Trophoblast cell (in vitro differentiated cells and primary cell): ENCODE data around the gene N4BP3.
"Not testable (repeated sequence)": the region's sequence is repeated elsewhere in the genome, so short reads cannot be mapped to it uniquely, and the experiment has no call there.

Source experiments
- DNase-seq, 2 donors: peaks; one replicate each; pipeline ENCODE4 v3.0.0-alpha.2; 2016
- H2AFZ ChIP-seq: 2 replicates; pipeline ENCODE4 v1.6.1; 2013; ENCODE audit warnings: low read length, moderate library complexity, mild to moderate bottlenecking; ENCODE audit not compliant: insufficient read depth, poor library complexity
- H2AK5ac ChIP-seq: 2 replicates; pipeline ENCODE4 v1.6.1; 2013; ENCODE audit warnings: mild to moderate bottlenecking, low read length
- H2BK120ac ChIP-seq: 2 replicates; pipeline ENCODE4 v1.6.1; 2013; ENCODE audit warnings: low read length, mild to moderate bottlenecking, moderate library complexity; ENCODE audit not compliant: insufficient read depth, poor library complexity
- H2BK12ac ChIP-seq: 2 replicates; pipeline ENCODE4 v1.6.1; 2013; ENCODE audit warnings: mild to moderate bottlenecking, low read length, moderate library complexity
- H2BK5ac ChIP-seq: 2 replicates; pipeline ENCODE4 v1.6.1; 2013; ENCODE audit warnings: low read length, low read depth, moderate library complexity, mild to moderate bottlenecking; ENCODE audit not compliant: poor library complexity
- H3K14ac ChIP-seq: 2 replicates; pipeline ENCODE4 v1.6.1; 2013; ENCODE audit warnings: mild to moderate bottlenecking, low read length
- H3K18ac ChIP-seq: 2 replicates; pipeline ENCODE4 v1.6.1; 2013; ENCODE audit warnings: mild to moderate bottlenecking, low read length
- H3K23ac ChIP-seq: 2 replicates; pipeline ENCODE4 v1.6.1; 2013; ENCODE audit warnings: low read length
- H3K27ac ChIP-seq: 2 replicates; pipeline ENCODE4 v1.5.1; 2013; ENCODE audit warnings: low read depth, mild to moderate bottlenecking, inconsistent platforms, low read length, moderate library complexity
- H3K27me3 ChIP-seq: 2 replicates; pipeline ENCODE4 v1.6.1; 2013; ENCODE audit warnings: inconsistent platforms, mild to moderate bottlenecking, low read length, moderate library complexity; ENCODE audit not compliant: insufficient read depth
- H3K36me3 ChIP-seq, 2 experiments: 1 replicate in 1 of 2; 2 replicates in 1 of 2; pipeline ENCODE4 v1.6.1; 2013; ENCODE audit warnings: low read length in 2 of 2, mild to moderate bottlenecking in 2 of 2, moderate library complexity in 1 of 2; ENCODE audit not compliant: insufficient read depth in 2 of 2, control insufficient read depth in 1 of 2
- H3K4ac ChIP-seq: 2 replicates; pipeline ENCODE4 v1.6.1; 2013; ENCODE audit warnings: low read depth, mild to moderate bottlenecking, low read length, moderate library complexity
- H3K4me1 ChIP-seq, 2 experiments: 1 replicate in 1 of 2; 2 replicates in 1 of 2; pipeline ENCODE4 v1.6.1; 2013; ENCODE audit warnings: low read length in 2 of 2, mild to moderate bottlenecking in 2 of 2, moderate library complexity in 1 of 2; ENCODE audit not compliant: insufficient read depth in 2 of 2, control insufficient read depth in 1 of 2
- H3K4me2 ChIP-seq: 2 replicates; pipeline ENCODE4 v1.6.1; 2013; ENCODE audit warnings: inconsistent platforms, mild to moderate bottlenecking, low read length, moderate library complexity
- H3K4me3 ChIP-seq: 2 replicates; pipeline ENCODE4 v1.5.1; 2013; ENCODE audit warnings: mild to moderate bottlenecking, low read depth, low read length, inconsistent platforms
- H3K79me1 ChIP-seq: one replicate; pipeline ENCODE4 v1.6.1; 2013; ENCODE audit warnings: low read length
- H3K79me2 ChIP-seq: 2 replicates; pipeline ENCODE4 v1.6.1; 2013; ENCODE audit warnings: low read length, mild to moderate bottlenecking; ENCODE audit not compliant: control insufficient read depth, insufficient read depth, poor library complexity
- H3K9ac ChIP-seq: 2 replicates; pipeline ENCODE4 v1.6.1; 2013; ENCODE audit warnings: mild to moderate bottlenecking, low read length
- H3K9me3 ChIP-seq: 2 replicates; pipeline ENCODE4 v1.6.1; 2013; ENCODE audit warnings: low read depth, mild to moderate bottlenecking, control low read depth, inconsistent platforms, low read length; ENCODE audit not compliant: insufficient read depth
- H4K12ac ChIP-seq: 2 replicates; pipeline ENCODE4 v1.6.1; 2013; ENCODE audit warnings: low read depth, mild to moderate bottlenecking, low read length, moderate library complexity
- H4K8ac ChIP-seq: 2 replicates; pipeline ENCODE4 v1.6.1; 2013; ENCODE audit warnings: low read depth, mild to moderate bottlenecking, low read length, moderate library complexity
- H4K91ac ChIP-seq: one replicate; pipeline ENCODE4 v1.6.1; 2013; ENCODE audit warnings: low read depth, mild to moderate bottlenecking, low read length, moderate library complexity
- WGBS: extraction: QIAGEN DNeasy Blood & Tissue Kit; methylation state at CpG from one replicate; pipeline ENCODE4 v1.1.7; 2013; ENCODE audit warnings: missing lambda C conversion rate; ENCODE audit not compliant: insufficient read length, insufficient coverage; ENCODE audit errors: extremely low coverage; 5-methylcytosine and 5-hydroxymethylcytosine counted together

The N4BP3 gene

DNA sequence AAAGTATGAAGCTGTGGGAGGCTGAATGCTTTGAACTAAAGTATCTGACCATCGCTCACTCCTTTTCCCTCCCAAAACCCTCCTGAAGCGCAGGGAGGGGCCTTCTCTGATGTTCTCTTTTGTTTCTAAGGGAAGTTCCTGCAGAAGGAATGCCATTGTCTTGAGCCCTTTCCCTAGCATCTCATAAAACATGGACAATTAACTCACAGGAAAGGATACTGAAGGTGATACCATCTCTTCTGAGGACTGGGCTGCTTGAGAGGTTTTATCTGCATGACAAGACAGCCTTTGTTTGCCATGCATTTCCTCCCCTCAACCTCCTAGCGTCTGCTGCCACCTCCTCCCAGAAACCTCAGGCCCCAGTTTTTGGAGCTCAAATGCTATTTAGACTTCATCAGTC is 13.2 kb downstream of the N4BP3 start:
- peaks cover 5 to 6% of the 10 kb centered on the region in 2 experiments for H3K36me3 ChIP-seq
- H2BK120ac ChIP-seq: no peak overlapping the region
- no peak overlapping the region for H3K27ac ChIP-seq
- H3K79me2 ChIP-seq: peaks cover 7% of the 10 kb centered on the region
- no peaks in the 10 kb centered on the region for H3K27me3 ChIP-seq
- no peak overlapping the region for H2BK5ac ChIP-seq
- no peak for DNase-seq
- no peak overlapping the region for H4K12ac ChIP-seq
- H4K91ac ChIP-seq: no peak overlapping the region
- H3K18ac ChIP-seq: no peak overlapping the region
- H3K4me2 ChIP-seq: no peak overlapping the region
- H3K4me3 ChIP-seq: no peak overlapping the region
- H3K4me1 ChIP-seq: peaks cover 20 to 25% of the 10 kb centered on the region in 2 experiments
- no peak overlapping the region for H3K14ac ChIP-seq
- H4K8ac ChIP-seq: no peak overlapping the region
- WGBS: no CpG with 5 or more reads among the region's 3 CpGs
- peaks cover 14% of the 10 kb centered on the region for H3K79me1 ChIP-seq
- H3K23ac ChIP-seq: no peak overlapping the region
- no peak overlapping the region for H3K9ac ChIP-seq
- H2AFZ ChIP-seq: no peak overlapping the region
- H3K9me3 ChIP-seq: no peaks in the 10 kb centered on the region
- H2BK12ac ChIP-seq: no peak overlapping the region
- no peak overlapping the region for H2AK5ac ChIP-seq
- no peak overlapping the region for H3K4ac ChIP-seq

GRCh38 chr5:178127300-178128009 is 14.1 kb downstream of the N4BP3 start:
- H4K91ac ChIP-seq, H2AFZ ChIP-seq, H3K4me3 ChIP-seq, H4K8ac ChIP-seq, H3K36me3 ChIP-seq, H3K9me3 ChIP-seq, H3K79me2 ChIP-seq, H2BK5ac ChIP-seq, H3K27me3 ChIP-seq, H3K4ac ChIP-seq, H3K23ac ChIP-seq, H3K4me2 ChIP-seq, H3K9ac ChIP-seq, H3K27ac ChIP-seq, H3K18ac ChIP-seq, H3K14ac ChIP-seq, H4K12ac ChIP-seq: not testable (repeated sequence)
- peak overlapping the region; percentile 34 for H2BK12ac ChIP-seq
- no CpG with 5 or more reads among the region's 14 CpGs for WGBS
- peaks cover 14% of the 10 kb centered on the region for H3K79me1 ChIP-seq
- peak overlapping the region; percentile 46 for H2BK120ac ChIP-seq
- H3K4me1 ChIP-seq: peaks cover 22 to 28% of the 10 kb centered on the region in 2 experiments
- peak overlapping the region; percentile 65 for H2AK5ac ChIP-seq
- DNase-seq: peak in 1 of 2 donors; percentile 57

- peaks cover 11% of the 10 kb centered on the region for H3K79me1 ChIP-seq
- H2BK5ac ChIP-seq: no peak overlapping the region
- peaks cover 9% of the 10 kb centered on the region for H3K79me2 ChIP-seq
- H3K18ac ChIP-seq: no peak overlapping the region
- no CpG with 5 or more reads among the region's 9 CpGs for WGBS
- no peaks in the 10 kb centered on the region for H3K27me3 ChIP-seq
- H3K4me2 ChIP-seq: no peak overlapping the region
- no peak overlapping the region for H2AK5ac ChIP-seq
- no peak overlapping the region for H3K14ac ChIP-seq
- no peak overlapping the region for H2BK120ac ChIP-seq
- H2AFZ ChIP-seq: no peak overlapping the region
- no peak overlapping the region for H4K12ac ChIP-seq
- no peak overlapping the region for H4K91ac ChIP-seq
- no peak overlapping the region for H3K4ac ChIP-seq
- H3K9ac ChIP-seq: no peak overlapping the region
- H3K36me3 ChIP-seq: peaks cover 2 to 3% of the 10 kb centered on the region in 2 experiments
- H2BK12ac ChIP-seq: no peak overlapping the region
- H3K4me1 ChIP-seq: peaks cover 11 to 17% of the 10 kb centered on the region in 2 experiments
- no peak overlapping the region for H3K27ac ChIP-seq
- no peak overlapping the region for H3K4me3 ChIP-seq
- no peak overlapping the region for H4K8ac ChIP-seq
- no peaks in the 10 kb centered on the region for H3K9me3 ChIP-seq
- no peak overlapping the region for H3K23ac ChIP-seq
- DNase-seq: no peak
Measured at GRCh38 chr5:178129296-178129695, 16.0 kb downstream of the N4BP3 start.

- not testable (repeated sequence) for H3K36me3 ChIP-seq, H3K27me3 ChIP-seq, H3K9me3 ChIP-seq, H3K23ac ChIP-seq, H3K4me1 ChIP-seq, H2AK5ac ChIP-seq, H2BK12ac ChIP-seq, H3K79me2 ChIP-seq
- Histone ChIP-seq H3K4ac (peak overlapping the region; percentile 3), H2BK5ac (peak overlapping the region; percentile 51), H2BK120ac (peak overlapping the region; percentile 57), H3K4me2 (peak overlapping the region; percentile 84), H3K14ac (peak overlapping the region; percentile 22), H3K18ac (peak overlapping the region; percentile 19), H2AFZ (peak overlapping the region; percentile 30), H3K79me1 (peaks cover 11% of the 10 kb centered on the region), H4K8ac (peak overlapping the region; percentile 90), H3K27ac (peak overlapping the region; percentile 87), H3K4me3 (peak overlapping the region; percentile 84), H4K12ac (peak overlapping the region; percentile 36), H4K91ac (peak overlapping the region; percentile 69), H3K9ac (peak overlapping the region; percentile 96)
- peak in 1 of 2 donors; percentile 74 for DNase-seq
- no CpG with 5 or more reads among the region's 11 CpGs for WGBS
Measured at GRCh38 chr5:178130234-178130575, 16.9 kb downstream of the N4BP3 start.
